Measurements from ENCODE around the gene NFATC2.

GRCh38 chr20:51363813-51364212 lies 178.7 kb downstream of the NFATC2 start:
- no peak for TF ChIP-seq CTCF (IDR thresholded peaks at IDR 0.05; ENCODE audit: insufficient read depth, low read depth, low read length)
- TF ChIP-seq EZH2 (IDR thresholded peaks at IDR 0.05; ENCODE audit: insufficient read depth, low read length) = no peak

All from astrocyte (in vitro differentiated cells and primary cell).